GM18505 (cell line): ENCODE measurements around the gene NCOA7.

Experiments used
- ATAC-seq: cut with Tn5 transposase; IDR thresholded peaks from one replicate; pipeline ENCODE4 v1.9.1; 2021; ENCODE audit not compliant: unreplicated experiment
- POLR2A ChIP-seq: IDR thresholded peaks from 4 replicates; pipeline ENCODE4 v1.6.1; 2011; ENCODE audit warnings: borderline replicate concordance; ENCODE audit not compliant: insufficient read depth, insufficient read length; ENCODE audit errors: extremely low read depth

Gene NCOA7

DNA sequence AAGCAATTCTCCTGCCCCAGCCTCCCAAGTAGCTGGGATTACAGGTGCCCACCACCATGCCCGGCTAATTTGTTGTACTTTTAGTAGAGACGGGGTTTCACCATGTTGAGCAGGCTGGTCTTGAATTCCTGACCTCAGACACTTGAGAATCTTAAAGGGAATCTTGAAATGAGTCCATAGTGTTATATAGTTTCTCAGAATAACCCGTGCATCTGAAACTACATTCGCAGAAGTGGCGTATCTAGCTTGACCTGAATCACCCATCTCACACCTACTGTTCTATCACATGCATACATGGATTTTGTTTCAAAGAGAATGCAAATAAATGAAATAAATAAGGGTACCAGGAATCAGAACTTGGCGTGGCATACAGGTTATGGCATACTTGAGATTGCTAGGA, 65.0 kb downstream of the NCOA7 start:
- no peak for ATAC-seq

DNA sequence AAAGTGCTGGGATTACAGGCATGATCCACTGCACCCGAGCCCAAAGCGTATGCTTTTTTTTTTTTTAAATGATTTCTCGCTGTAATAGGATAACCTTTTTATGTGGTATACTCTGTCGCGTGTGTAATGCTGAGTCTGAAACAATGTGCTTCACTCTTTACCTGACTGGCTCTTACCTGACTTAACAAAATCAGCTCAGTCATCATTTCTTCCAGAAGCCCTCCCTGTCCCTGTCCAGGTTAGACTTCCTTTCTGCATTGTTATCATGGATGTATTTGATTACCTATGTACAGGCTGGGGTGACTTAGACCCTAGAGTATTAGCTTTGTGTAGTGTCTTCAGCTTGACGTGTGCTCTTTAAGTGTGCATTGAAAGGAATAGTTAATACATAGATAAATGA, 67.1 kb downstream of the NCOA7 start:
- no peak for ATAC-seq
- TF ChIP-seq POLR2A, result no peak

More for the DNA sequence above, 65.0 kb downstream of the NCOA7 start:
- no peak for TF ChIP-seq POLR2A

DNA sequence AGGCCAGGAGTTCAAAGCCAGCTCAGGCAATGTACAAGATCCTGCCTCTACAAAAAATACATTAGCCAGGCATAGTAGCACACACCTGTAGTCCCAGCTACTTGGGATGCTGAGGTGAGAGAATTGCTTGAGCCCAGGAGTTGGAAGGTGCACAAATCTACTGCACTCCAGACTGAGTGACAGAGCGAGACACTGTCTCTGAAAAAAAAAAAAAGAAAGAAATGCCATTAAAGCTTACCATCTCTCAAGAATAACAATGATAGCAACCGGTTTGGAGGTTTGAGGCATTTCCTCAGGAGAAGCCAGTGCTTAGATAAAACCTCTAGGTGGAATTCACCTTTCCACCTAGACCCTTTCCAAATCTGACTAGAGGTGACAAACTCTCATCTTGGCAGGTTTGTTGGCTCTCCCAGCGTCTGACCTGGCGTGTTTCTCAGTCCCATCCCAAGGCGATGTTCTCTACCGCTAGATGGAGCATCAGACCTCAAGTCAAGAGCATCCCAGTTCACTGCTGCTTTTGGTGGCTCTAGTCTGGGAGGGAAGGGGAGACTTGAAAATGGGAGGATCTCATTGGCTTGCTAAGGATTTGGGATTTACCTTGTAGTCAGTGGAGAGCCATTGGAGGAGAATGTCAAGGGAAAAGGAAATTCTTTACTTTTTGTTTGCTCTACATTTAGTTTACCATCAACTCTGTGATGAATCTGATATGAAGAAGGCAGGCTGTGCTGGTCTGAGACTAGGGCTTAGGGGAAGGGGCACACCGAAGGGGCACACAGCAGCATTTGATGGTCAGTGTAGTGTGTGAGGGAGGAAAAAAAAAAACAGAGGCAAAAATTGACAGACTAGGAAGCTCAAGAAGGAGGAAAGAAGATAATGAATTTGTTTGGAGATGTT, 67.9 kb downstream of the NCOA7 start:
- no peak for TF ChIP-seq POLR2A
- no peak for ATAC-seq

DNA sequence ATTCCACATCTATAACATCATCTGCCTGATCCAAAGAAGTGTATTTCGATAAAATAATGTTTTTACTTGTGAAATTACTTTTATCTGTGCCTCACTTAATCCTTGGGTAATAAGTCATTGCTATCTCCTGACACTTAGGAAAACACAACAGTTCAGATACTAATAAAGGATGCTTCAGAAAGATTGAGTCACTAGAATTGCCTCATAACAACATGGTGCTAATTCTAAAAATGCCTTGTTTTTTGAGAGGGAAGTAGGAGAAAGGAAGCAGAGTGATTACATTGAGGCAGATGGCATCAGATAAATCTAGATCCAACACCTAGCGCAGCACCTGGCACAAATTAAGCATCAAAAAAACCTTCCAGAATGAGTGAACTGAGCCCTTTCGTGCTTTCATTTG, 69.0 kb downstream of the NCOA7 start:
- TF ChIP-seq POLR2A, result no peak
- no peak for ATAC-seq

DNA sequence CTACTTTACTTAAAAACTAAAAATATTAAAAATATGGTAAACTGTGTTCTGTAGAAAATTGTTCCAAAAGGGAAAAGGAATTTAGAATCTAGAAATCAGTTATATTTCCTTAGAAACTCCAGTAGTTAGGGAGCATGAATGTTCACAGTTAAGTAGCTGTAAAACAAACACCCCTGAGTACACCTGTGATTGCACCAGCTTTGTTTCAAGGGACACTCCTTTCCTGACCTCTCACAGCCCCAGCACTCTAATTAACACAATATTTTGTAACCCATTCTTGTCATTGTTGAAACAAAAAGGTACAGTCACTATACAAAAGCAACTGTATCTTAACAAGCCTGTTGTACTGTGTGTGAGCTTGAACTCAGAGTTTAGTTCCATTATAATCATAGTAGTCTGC, 72.3 kb downstream of the NCOA7 start:
- TF ChIP-seq POLR2A, result no peak
- ATAC-seq, result no peak

DNA sequence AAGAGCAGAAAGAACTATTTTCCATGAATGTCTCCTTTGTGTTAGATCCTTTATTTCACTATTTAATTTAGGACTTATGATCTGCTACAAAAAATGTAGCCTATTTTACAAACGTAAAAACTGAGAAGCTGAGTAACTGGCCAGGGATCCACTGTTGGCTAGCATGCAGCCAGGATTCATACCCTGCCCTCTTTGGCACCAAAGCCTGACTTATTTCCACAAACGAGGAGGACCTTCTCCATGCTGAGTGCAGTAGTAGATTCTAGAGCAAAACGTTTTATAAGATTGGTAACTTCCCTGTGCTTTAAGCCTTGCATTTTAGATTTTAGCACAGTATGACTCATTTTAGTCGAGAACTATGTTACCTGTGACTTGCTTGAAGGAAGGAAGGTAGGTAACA, 74.3 kb downstream of the NCOA7 start:
- no peak for TF ChIP-seq POLR2A
- no peak for ATAC-seq

DNA sequence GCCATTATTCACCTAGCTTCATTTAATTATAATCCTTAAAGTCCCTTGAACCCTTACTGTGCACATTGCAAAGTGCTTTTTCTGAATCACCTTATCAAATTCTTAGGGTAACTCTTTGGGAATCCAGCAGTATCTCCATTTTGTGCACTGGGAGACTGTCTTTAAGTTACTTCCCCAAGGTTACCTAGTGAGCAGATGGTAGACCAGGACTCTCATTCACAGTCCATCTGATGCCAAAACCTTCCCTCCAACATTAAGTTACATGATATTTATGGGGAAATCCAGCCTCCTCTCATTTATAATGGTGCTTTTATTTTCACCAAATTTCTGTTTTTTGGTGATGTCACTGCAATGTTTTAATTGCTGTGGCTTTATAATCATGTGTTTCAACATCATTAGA, 75.7 kb downstream of the NCOA7 start:
- no peak for TF ChIP-seq POLR2A
- ATAC-seq, result no peak

DNA sequence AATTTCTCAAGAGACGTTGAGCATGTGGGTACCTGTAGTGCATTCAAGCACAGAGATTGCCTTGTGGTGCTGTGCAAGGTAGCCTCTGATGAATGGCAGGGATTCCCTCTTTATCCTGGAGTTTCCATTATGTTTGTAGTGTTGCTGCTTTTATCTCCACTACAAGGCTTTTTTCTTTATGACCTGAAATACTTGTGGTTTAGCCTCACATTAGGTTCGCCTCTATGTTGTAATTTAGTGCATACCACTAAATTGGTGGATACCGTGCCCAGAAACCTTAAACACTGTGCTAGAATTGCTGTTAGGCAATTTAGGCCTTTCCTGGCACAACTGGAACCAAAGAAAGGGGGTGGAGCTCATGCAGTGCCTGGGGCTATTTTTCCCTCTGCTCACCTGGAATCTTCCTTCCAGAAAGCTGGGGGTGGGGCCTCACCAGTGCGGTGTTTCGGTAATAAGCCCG, 76.8 kb downstream of the NCOA7 start:
- ATAC-seq, result no peak
- TF ChIP-seq POLR2A, result no peak

DNA sequence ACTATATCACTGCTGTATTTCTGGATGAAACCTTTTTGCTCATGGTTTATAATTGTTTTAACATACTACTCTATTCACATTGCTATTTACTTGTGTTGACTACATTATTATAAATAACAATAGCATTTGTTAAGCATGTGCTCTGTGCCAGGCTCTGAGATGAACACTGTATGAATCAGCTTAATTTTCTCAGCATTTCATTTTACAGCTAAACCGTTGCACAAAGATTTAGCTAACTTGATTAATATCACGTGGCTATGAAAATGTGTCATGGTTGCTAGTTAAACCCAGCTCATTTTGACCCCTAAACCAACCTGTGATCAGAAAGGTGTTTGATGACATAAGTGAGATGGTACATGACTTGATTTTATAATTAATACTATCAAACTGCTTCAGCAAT, 77.5 kb downstream of the NCOA7 start:
- no peak for TF ChIP-seq POLR2A

DNA sequence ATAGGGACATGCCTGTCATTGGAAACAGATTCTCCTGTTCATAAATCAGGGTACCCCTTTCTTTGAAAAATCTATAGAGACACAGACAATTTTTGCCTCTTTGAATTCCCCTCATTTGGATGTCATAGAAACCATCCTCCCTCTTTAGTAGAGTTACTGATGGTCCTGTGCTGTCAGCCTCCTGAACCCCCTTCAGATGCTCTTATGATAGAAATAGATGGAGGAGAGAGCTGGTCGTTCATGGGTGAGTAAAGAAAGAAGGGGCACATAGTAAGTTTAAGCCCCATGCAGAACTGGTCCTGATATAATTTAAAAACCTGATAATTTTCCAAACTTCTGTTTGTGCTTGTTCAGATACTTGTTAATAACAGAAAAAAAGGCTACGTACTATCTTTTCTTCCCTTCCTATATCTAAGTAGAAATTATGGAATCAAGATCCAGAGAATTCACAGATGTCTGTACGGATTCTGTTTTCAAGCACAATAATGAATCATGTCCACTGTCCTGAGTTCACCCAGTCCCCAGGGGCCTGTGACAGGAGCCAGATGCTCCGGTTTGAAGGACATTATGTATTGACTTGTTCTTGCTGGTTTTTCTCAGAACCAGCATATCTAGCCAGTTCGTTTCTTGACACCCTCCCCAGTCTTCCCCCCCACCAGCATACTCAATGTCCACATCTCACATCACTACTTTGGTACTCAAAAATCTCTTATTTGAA, 78.1 kb downstream of the NCOA7 start:
- TF ChIP-seq POLR2A, result no peak
- ATAC-seq, result no peak

More for the DNA sequence above, 77.5 kb downstream of the NCOA7 start:
- ATAC-seq, result no peak

DNA sequence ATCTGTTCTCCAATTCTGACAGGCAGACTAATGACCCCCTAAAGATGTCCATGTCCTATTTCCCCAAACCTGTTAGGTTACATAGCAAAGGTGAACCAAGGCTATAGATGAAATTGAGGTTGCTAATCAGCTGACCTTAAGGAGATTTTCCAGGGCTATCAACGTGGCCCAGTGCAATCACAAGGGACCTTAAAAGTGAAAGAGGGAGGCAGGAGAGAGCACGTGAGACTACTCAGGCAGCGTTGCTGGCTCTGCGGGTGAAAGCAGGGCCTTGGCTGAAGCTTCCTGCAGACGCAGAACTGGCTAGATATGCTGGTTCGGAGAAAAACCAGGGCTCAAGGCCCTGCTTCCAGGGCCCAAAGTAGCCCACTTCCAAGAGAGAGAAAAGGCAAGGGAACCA, 78.7 kb downstream of the NCOA7 start:
- no peak for TF ChIP-seq POLR2A
- no peak for ATAC-seq

DNA sequence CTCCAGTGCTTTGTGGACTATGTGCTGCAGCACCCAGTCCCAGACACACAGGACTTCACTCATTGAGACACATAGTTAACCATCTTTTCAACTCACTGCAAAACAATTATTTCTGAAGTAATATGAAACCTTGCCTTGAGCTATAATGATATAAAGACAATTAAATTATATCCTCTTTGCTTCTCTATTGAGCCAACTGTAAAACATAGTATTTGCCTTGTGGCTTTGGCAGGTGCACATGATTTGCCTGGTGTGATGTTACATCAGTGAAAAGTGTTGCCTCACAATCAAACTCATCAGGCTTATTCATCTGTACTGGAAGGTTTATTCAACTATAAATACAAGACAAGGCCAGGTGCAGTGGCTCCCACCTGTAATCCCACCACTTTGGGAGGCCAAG, 80.6 kb downstream of the NCOA7 start:
- ATAC-seq, result no peak
- TF ChIP-seq POLR2A, result no peak

DNA sequence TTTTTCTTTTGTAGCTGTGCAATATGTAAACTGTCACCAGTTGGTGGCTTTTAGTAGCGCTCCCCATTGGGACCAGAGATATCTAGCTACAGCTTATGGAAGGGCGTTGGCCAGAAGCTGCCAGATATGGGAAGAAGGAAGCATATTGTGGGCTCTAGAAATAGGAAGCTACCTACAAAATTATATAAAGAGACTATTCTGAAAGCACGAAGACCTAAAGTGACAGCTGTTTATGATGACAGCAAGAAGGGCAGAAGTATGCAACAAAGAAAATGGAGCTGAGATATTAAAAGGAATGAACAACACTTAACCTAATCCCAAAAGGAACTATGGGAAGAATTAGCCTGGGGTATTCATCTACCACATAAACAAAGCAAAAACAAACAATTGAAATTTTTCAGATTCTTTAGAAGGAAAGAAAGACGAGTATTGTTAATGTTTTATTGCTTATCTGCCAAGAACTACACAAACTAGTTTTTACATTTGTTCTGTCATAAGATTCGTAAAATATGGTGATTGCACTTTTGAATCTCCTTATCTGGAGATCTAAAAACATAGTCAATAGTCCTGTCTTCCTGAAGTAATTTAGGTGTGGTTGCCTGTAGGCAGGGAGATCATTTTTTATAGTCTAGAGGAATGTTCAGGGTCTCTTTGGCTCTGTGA, 81.6 kb downstream of the NCOA7 start:
- ATAC-seq, result no peak

More for the DNA sequence above, 81.6 kb downstream of the NCOA7 start:
- no peak for TF ChIP-seq POLR2A
